Measurements from ENCODE around the gene GTF2A1L.

DNA sequence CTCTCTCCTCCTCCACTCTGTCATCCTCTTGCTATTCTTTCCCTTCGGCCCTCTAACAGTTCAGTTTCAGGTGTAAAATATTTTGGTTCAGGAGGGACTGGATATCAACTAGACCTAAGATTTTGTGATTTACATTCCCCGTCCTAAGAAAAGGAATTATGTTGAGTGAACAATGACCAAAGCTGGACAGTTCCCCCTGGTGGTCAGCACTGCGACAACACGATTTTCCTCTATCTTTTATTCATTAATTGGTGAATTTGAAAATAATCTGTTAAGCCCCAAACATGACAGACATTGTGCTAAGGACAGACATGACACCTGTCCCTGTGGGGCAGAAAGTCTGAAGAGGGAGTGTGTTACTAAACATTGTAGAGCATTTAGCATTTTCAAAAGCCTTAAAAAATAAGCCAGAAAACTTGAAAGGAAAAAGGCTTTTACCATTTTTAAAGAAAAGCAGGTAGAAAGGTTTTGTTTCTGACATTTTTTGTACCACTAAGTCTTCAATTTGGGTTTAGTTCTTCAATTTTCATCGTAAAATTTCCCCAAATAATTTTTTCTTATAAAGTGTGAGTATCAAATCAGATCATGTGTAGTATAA lies 28.4 kb upstream of the GTF2A1L start:
- no peak for TF ChIP-seq POLR2AphosphoS5 (IDR thresholded peaks at IDR 0.05; ENCODE audit: low read depth, low read length)
- no peak for TF ChIP-seq POLR2A (IDR thresholded peaks at IDR 0.05; ENCODE audit: low read depth, low read length)

Data from GM12892 (cell line).